GM19193 (cell line): Measurements from ENCODE around the gene CFAP221.

ENCODE experiments used
- POLR2A ChIP-seq: IDR thresholded peaks from 4 replicates; pipeline ENCODE4 v1.6.1; 2011; ENCODE audit not compliant: insufficient read depth, insufficient read length; ENCODE audit errors: extremely low read depth

Gene CFAP221

GRCh38 chr2:119647440-119648169 lies 103.4 kb downstream of the CFAP221 start:
- no peak for TF ChIP-seq POLR2A

GRCh38 chr2:119649364-119649917 lies 105.2 kb downstream of the CFAP221 start:
- TF ChIP-seq POLR2A, result no peak

GRCh38 chr2:119650206-119650605 lies 106.0 kb downstream of the CFAP221 start:
- no peak for TF ChIP-seq POLR2A

- no peak for TF ChIP-seq POLR2A
Observed at GRCh38 chr2:119650846-119651370, 106.7 kb downstream of the CFAP221 start.

GRCh38 chr2:119657466-119658145 lies 113.4 kb downstream of the CFAP221 start:
- TF ChIP-seq POLR2A, result no peak

GRCh38 chr2:119659601-119660342 lies 115.5 kb downstream of the CFAP221 start:
- no peak for TF ChIP-seq POLR2A

GRCh38 chr2:119660343-119660658 lies 116.1 kb downstream of the CFAP221 start:
- TF ChIP-seq POLR2A, result no peak

GRCh38 chr2:119662297-119662696 lies 118.0 kb downstream of the CFAP221 start:
- no peak for TF ChIP-seq POLR2A

- no peak for TF ChIP-seq POLR2A
Observed at GRCh38 chr2:119668546-119668945, 124.3 kb downstream of the CFAP221 start.

GRCh38 chr2:119671016-119671415 lies 126.8 kb downstream of the CFAP221 start:
- TF ChIP-seq POLR2A, result no peak

GRCh38 chr2:119671752-119672151 lies 127.5 kb downstream of the CFAP221 start:
- no peak for TF ChIP-seq POLR2A

GRCh38 chr2:119672161-119672862 lies 128.1 kb downstream of the CFAP221 start:
- no peak for TF ChIP-seq POLR2A

- TF ChIP-seq POLR2A, result no peak
Observed at GRCh38 chr2:119673796-119674195, 129.5 kb downstream of the CFAP221 start.

GRCh38 chr2:119674711-119675500 lies 130.7 kb downstream of the CFAP221 start:
- no peak for TF ChIP-seq POLR2A
